MCF 10A (cell line): ENCODE results near the gene RAB31. TPM values are rescaled to one million over a fixed set of nuclear protein-coding genes. Genes with fewer than 3 reads are reported as not detected.

Experiments
- BruUV-seq: library from RNA; stranded (reverse); fragments of 400-500 nt; replicated peaks from 2 replicates; lab custom pipeline; 2021; lab: Mats Ljungman, UMichigan
- CTCF ChIA-PET: fragments of 300-600 bp; sonication (Branson Sonifier 250); formaldehyde crosslinking; extraction: SDS; loops from one replicate; lab custom pipeline; 2021; ENCODE audit warnings: antibody characterized with exemption, inconsistent platforms; lab: Yijun Ruan, JAX
- POLR2A ChIA-PET: fragments of 300-600, 350-650 bp; sonication (Branson Sonifier 250); formaldehyde crosslinking; extraction: SDS; loops from one replicate; lab custom pipeline; 2020; ENCODE audit warnings: antibody characterized with exemption, inconsistent platforms; lab: Yijun Ruan, JAX
- DNase-seq: peaks from one replicate; pipeline ENCODE4 v3.0.0-alpha.2; 2018; ENCODE audit not compliant: unreplicated experiment
- H3K27ac Mint-ChIP-seq: one replicate; pipeline ENCODE4 v1.8.0; 2022; ENCODE audit warnings: mild to moderate bottlenecking, low read depth, mixed read lengths; ENCODE audit not compliant: unreplicated experiment
- H3K27me3 Mint-ChIP-seq: one replicate; pipeline ENCODE4 v1.8.0; 2022; ENCODE audit warnings: mixed read lengths; ENCODE audit not compliant: insufficient read depth, unreplicated experiment
- H3K36me3 Mint-ChIP-seq: one replicate; pipeline ENCODE4 v1.8.0; 2022; ENCODE audit warnings: mild to moderate bottlenecking, moderate library complexity, mixed read lengths; ENCODE audit not compliant: insufficient read depth, unreplicated experiment
- H3K4me1 Mint-ChIP-seq: one replicate; pipeline ENCODE4 v1.8.0; 2022; ENCODE audit warnings: mixed read lengths; ENCODE audit not compliant: insufficient read depth, unreplicated experiment
- H3K4me3 Mint-ChIP-seq: one replicate; pipeline ENCODE4 v1.8.0; 2022; ENCODE audit warnings: mild to moderate bottlenecking, moderate library complexity, mixed read lengths; ENCODE audit not compliant: unreplicated experiment
- H3K9me3 Mint-ChIP-seq: one replicate; pipeline ENCODE4 v1.8.0; 2022; ENCODE audit warnings: mixed read lengths; ENCODE audit not compliant: unreplicated experiment
- CTCF ChIP-seq: fragments of 200-600 bp; IDR thresholded peaks from one replicate; pipeline ENCODE4 v1.8.0; 2022; ENCODE audit warnings: antibody characterized with exemption, mild to moderate bottlenecking; ENCODE audit not compliant: unreplicated experiment
- intact Hi-C: fragments of 100-400 bp; cut with micrococcal nuclease; formaldehyde crosslinking; loops from 2 replicates; pipeline ENCODE4 v1.14.1; 2022
- total RNA-seq: library from RNA; stranded (reverse); gene quantifications from 2 replicates; pipeline ENCODE4 v1.2.3, GENCODE V29; 2022

The RAB31 gene
- total RNA-seq, 1 experiment from 2014 or later = 6.1 TPM

- no peak overlapping the region for H3K27ac Mint-ChIP-seq
- intact Hi-C loops = no loop called here
- H3K27me3 Mint-ChIP-seq = no peaks in the 10 kb centered on the region
- H3K36me3 Mint-ChIP-seq = no peaks in the 10 kb centered on the region
- POLR2A ChIA-PET = interaction anchor here (0.7 to 1.6 kb wide), 4 partner anchors 8 to 87 kb away, joined by 3 to 4 read pairs (median 4); no protein-coding TSS in a partner anchor
- peaks cover 9% of the 10 kb centered on the region for H3K4me1 Mint-ChIP-seq
- H3K9me3 Mint-ChIP-seq = no peaks in the 10 kb centered on the region
- TF ChIP-seq CTCF = no peak
- no TSS peak for BruUV-seq
- DNase-seq = peak; percentile 22
- H3K4me3 Mint-ChIP-seq = no peak overlapping the region
- CTCF ChIA-PET = interaction anchor here (1.4 to 3.6 kb wide), 2 partner anchors 52 to 88 kb away, joined by 4 to 20 read pairs; no protein-coding TSS in a partner anchor
Observed at GRCh38 chr18:9663377-9663776, 44.7 kb upstream of the RAB31 start.

- CTCF ChIA-PET = interaction anchor here (1.3 kb wide), 1 partner anchor 90 kb away, joined by 3 read pairs; no protein-coding TSS in a partner anchor
- Mint-ChIP-seq H3K27me3 (no peaks in the 10 kb centered on the region), H3K4me1 (no peaks in the 10 kb centered on the region), H3K4me3 (no peak overlapping the region), H3K36me3 (no peaks in the 10 kb centered on the region), H3K9me3 (no peaks in the 10 kb centered on the region), H3K27ac (no peak overlapping the region)
- DNase-seq = no peak
- TF ChIP-seq CTCF = no peak
- POLR2A ChIA-PET = interaction anchor here (0.9 kb wide), 1 partner anchor 50 kb away, joined by 3 read pairs; no protein-coding TSS in a partner anchor
- intact Hi-C loops = no loop called here
- BruUV-seq = no TSS peak
Observed at GRCh38 chr18:9665314-9665713, 42.8 kb upstream of the RAB31 start.

GRCh38 chr18:9666548-9666947 is 41.6 kb upstream of the RAB31 start:
- H3K27ac Mint-ChIP-seq = no peak overlapping the region
- peaks cover 6% of the 10 kb centered on the region for H3K4me1 Mint-ChIP-seq
- no peaks in the 10 kb centered on the region for H3K27me3 Mint-ChIP-seq
- H3K9me3 Mint-ChIP-seq = no peaks in the 10 kb centered on the region
- BruUV-seq = no TSS peak
- ChIA-PET POLR2A (no interaction called here), CTCF (interaction anchor here (0.5 kb wide), 1 partner anchor 100 kb away, joined by 3 read pairs; no protein-coding TSS in a partner anchor)
- no peaks in the 10 kb centered on the region for H3K36me3 Mint-ChIP-seq
- no peak for DNase-seq
- intact Hi-C loops = no loop called here
- no peak for TF ChIP-seq CTCF
- H3K4me3 Mint-ChIP-seq = no peak overlapping the region

GRCh38 chr18:9669016-9669415 is 39.1 kb upstream of the RAB31 start:
- Mint-ChIP-seq H3K9me3 (no peaks in the 10 kb centered on the region), H3K36me3 (no peaks in the 10 kb centered on the region), H3K4me1 (peaks cover 17% of the 10 kb centered on the region), H3K27ac (no peak overlapping the region), H3K4me3 (no peak overlapping the region), H3K27me3 (no peaks in the 10 kb centered on the region)
- no TSS peak for BruUV-seq
- POLR2A ChIA-PET = interaction anchor here (0.7 to 4.6 kb wide), 3 partner anchors 11 to 53 kb away, joined by 3 to 37 read pairs (median 3); no protein-coding TSS in a partner anchor
- TF ChIP-seq CTCF = no peak
- intact Hi-C loops = no loop called here
- DNase-seq = no peak
- CTCF ChIA-PET = interaction anchor here (0.6 to 0.7 kb wide), 3 partner anchors 11 to 515 kb away, joined by 3 to 4 read pairs (median 3); no protein-coding TSS in a partner anchor
